ENCODE results near the gene JAG1. TPM values are rescaled to one million over a fixed set of nuclear protein-coding genes. Genes with fewer than 3 reads are reported as not detected.

Gene JAG1
- total RNA-seq (ENCODE audit: low replicate concordance): 39.2 and 46.7 TPM in 2 replicates

DNA sequence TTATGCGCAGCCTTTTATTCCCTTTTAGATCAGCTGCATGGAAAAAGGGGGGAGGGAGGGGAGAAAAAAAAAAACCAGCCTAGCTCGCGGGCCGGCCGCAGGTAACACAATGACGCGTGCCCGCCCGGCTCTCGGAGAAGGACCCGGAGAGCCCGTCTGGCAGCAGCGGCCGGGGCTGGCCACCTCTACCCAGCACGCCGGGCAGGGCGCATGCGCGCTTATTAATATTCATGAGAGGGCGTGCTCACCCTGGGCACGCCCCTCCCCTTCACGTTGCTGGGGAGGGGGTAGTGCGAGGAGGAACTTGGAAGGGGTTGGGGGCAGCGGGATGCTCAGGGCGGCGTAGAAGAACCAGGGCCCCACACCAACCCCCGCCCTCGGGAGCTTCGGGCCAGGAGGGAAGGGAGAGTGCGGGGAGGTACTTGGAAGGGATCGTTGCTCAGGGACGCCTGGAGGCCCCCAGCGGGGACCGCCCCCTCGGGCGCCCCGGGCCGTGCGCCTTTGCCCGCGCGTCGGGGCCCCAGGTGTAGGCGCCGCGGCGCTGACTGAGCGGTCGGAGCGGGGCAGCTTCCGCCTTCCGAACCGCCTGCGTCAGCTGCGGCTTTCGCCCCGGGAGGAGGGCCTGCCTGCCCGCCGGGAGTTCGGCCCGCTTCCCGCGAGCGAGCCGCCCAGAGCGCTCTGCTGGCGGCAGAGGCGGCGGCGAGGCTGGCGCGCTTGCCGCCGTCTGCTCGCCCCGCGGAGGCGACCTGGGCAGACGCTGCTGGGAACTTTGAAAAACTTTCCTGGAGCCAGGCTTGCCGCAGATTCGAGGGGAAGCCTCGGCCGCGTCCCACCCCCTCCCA, at the start of gene JAG1:
JAG1 (minus strand) TSS at position 158 of the 842 bp plus-strand sequence. CDS start 469 bp downstream, outside the sequence.
- TF ChIP-seq, protein P1, sequence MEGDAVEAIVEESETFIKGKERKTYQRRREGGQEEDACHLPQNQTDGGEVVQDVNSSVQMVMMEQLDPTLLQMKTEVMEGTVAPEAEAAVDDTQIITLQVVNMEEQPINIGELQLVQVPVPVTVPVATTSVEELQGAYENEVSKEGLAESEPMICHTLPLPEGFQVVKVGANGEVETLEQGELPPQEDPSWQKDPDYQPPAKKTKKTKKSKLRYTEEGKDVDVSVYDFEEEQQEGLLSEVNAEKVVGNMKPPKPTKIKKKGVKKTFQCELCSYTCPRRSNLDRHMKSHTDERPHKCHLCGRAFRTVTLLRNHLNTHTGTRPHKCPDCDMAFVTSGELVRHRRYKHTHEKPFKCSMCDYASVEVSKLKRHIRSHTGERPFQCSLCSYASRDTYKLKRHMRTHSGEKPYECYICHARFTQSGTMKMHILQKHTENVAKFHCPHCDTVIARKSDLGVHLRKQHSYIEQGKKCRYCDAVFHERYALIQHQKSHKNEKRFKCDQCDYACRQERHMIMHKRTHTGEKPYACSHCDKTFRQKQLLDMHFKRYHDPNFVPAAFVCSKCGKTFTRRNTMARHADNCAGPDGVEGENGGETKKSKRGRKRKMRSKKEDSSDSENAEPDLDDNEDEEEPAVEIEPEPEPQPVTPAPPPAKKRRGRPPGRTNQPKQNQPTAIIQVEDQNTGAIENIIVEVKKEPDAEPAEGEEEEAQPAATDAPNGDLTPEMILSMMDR (IDR thresholded peaks at IDR 0.05; ENCODE audit: insufficient read depth, low read length): no peak
- peak; percentile 94 for DNase-seq (ENCODE audit: low read depth)
- H3K4me3 ChIP-seq (ENCODE audit: low read depth, low read length): peak within 1 kb of the TSS; percentile 76

DNA sequence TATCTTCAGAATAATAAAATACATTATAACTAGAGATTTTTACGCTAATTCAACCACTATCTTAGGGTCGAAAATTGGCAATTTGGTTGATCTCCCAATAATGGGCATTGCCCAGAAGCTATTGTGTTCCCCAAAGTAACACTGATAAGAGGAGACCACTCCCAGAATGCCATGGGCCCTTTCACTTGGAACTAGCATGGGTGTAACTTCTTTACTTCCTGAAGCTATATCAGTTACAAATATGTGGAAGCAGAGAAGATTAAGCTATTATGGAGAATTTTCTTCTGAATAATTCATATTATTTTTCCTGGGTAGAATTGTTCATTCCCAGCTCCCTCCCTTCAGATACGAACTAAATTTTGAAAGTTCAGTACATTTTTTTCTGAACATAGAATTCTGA, 48.2 kb upstream of the JAG1 start:
- H3K4me3 ChIP-seq (ENCODE audit: low read depth, low read length): no peak overlapping the region
- TF ChIP-seq, protein P1 (IDR thresholded peaks at IDR 0.05; ENCODE audit: insufficient read depth, low read length): no peak
- DNase-seq (ENCODE audit: low read depth): no peak

DNA sequence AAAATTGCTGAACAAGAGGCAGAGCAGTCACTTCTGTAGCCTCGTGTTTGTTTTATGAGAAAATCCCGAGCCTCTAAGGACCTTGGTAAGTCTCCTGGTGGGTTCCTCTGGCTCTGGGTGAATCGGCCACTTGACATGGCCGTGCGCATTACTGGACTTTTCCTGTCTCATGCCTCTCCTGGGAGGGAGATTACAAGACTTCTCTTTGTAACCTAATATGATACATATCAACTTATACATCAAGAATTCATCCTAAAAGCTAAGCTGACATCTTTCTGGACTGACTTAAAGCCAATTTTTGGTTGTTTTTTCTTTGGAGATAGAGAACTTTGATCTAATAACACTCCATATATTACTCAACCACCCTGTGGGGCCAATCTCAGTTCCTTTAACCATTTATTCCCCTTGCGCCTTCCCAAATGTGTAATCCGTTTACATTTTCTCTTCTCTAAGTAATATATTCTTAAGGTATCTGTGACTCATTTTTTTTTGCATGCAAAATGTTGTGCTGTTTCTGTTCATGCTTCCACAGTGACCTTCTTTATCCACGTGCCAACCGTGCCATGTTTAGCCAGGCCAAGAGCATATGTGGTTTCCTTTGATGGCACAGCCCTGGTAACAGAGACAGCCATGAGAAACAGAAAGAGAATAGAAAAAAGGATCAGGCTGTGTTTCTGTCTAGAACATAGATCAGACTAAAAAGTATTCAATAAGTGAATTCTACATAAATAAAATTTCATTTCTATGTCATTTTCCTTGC, 47.5 kb upstream of the JAG1 start:
- DNase-seq (ENCODE audit: low read depth): no peak
- TF ChIP-seq, protein P1 (IDR thresholded peaks at IDR 0.05; ENCODE audit: insufficient read depth, low read length): no peak

DNA sequence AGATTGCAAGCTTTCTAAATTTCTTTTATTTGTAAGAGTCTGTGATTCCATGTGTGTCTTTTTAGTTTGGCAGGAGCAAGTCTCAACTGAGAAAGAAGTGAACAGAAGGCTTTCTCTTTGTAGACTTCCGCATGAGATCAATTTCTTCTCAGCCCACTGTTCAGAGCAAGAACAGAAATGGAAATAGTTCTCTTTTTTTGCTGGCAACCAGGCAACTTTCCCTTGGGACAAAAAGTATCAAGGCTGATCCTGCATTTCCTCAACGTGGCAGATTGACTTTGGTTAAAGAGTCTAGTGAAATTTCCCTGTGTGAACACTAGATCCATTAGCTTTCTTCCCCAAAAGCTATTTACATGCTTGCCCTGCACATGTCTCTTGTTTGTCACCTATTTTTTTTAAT, 46.8 kb upstream of the JAG1 start:
- peak; percentile 44 for DNase-seq (ENCODE audit: low read depth)
- H3K4me3 ChIP-seq (ENCODE audit: low read depth, low read length): no peak overlapping the region
- TF ChIP-seq, protein P1 (IDR thresholded peaks at IDR 0.05; ENCODE audit: insufficient read depth, low read length): no peak

More for the DNA sequence above, 47.5 kb upstream of the JAG1 start:
- H3K4me3 ChIP-seq (ENCODE audit: low read depth, low read length): no peak overlapping the region

DNA sequence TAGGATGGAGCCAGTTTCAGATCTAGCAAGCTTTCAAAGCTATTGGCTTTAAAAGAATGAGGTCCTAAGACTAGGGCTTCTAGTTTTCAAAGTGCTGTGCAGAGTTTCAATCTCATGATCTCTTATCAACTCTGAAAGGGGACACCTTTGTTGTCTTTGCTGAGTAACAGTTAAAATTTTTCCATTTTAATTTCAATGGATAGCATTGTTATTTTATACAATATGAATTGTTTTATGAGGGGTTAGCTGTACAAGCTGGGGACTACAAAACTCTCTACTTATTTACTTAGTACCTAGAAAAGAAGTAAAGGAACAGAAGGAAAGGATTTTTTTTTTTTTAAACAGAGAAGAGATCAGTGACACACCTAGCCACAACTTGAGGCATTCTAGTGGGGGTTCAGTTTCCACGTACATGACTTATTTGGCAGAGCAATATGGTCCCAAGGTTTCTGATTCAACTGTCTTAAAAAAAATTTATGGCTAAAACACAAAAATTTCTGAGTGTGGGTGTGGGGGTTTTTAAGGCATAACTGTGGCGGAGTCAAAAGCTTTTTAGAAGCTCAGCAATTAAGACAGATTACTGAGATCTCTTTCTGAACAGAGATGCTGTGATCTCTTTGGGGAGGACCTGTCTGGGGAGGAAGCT, 46.1 kb upstream of the JAG1 start:
- no peak overlapping the region for H3K4me3 ChIP-seq (ENCODE audit: low read depth, low read length)
- TF ChIP-seq, protein P1 (IDR thresholded peaks at IDR 0.05; ENCODE audit: insufficient read depth, low read length): no peak
- peak; percentile 41 for DNase-seq (ENCODE audit: low read depth)

DNA sequence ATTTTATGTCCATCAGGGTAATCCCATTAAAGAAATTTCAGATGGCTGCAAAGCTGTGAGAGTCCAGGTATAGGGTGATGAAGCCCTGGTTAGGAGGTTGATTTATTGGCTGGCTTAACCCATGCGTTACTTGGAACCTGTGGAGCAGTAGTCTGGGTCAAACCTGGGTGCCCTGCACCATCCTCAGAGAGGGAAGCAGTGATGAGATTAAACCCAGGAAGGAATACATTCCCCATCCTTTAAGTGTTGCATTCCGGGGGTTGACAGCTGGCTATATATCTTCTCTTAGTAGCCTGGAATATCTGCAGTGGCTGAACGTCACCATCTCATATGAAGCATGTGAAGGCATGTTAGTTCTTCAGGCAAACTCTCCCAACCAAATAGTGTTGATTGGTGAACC, 44.9 kb upstream of the JAG1 start:
- TF ChIP-seq, protein P1 (IDR thresholded peaks at IDR 0.05; ENCODE audit: insufficient read depth, low read length): no peak
- no peak overlapping the region for H3K4me3 ChIP-seq (ENCODE audit: low read depth, low read length)
- DNase-seq (ENCODE audit: low read depth): no peak

Data from fibroblast of the aortic adventitia (primary cell).